ENCODE data around the gene EDA.

GRCh38 chrX:69996113-69996468, 380.2 kb downstream of the EDA start:
- no peak for TF ChIP-seq CTCF (IDR thresholded peaks at IDR 0.05)
- TF ChIP-seq EZH2 (IDR thresholded peaks at IDR 0.05): no peak
- TF ChIP-seq EZH2phosphoT487 (IDR thresholded peaks at IDR 0.05): no peak
